K562 (cell line): ENCODE measurements around the gene SAFB. TPM values are rescaled to one million over a fixed set of nuclear protein-coding genes. Genes with fewer than 3 reads are reported as not detected.

Source experiments
- ATAC-seq: fragments of 200-7000 bp; cut with Tn5 transposase; 3 replicates; pipeline ENCODE4 v1.9.1; 2020; ENCODE audit warnings: moderate library complexity
- BruUV-seq: library from RNA; stranded (reverse); fragments of 400-500 nt; replicated peaks from 2 replicates; lab custom pipeline; 2021; lab: Mats Ljungman, UMichigan
- CTCF ChIA-PET: fragments of 300-600 bp; formaldehyde crosslinking; extraction: SDS; loops from one replicate; lab custom pipeline; 2021; ENCODE audit warnings: low intra/inter-chr PET ratio; lab: Yijun Ruan, JAX
- POLR2A ChIA-PET: fragments of 300-600, 350-650 bp; sonication (Branson Sonifier 250); formaldehyde crosslinking; extraction: SDS; loops from one replicate; lab custom pipeline; 2021; ENCODE audit warnings: antibody characterized with exemption, inconsistent platforms; lab: Yijun Ruan, JAX
- DNase-seq, 4 experiments: peaks; one replicate each; pipeline versions ENCODE4 v3.0.0 to v3.0.0-alpha.2; 2011 to 2018; ENCODE audit warnings: low spot score in 3 of 4, mixed read lengths in 3 of 4; ENCODE audit errors: extremely low read depth in 1 of 4
- FAIRE-seq: peaks from 2 replicates; lab custom pipeline; 2011; peaks lifted over from hg19 to GRCh38; lab: Jason Lieb, UNC
- H2AFZ ChIP-seq: 2 replicates; pipeline ENCODE4 v1.6.0; 2011; ENCODE audit warnings: low read depth, low read length, control low read depth, inconsistent platforms
- H3K27ac ChIP-seq: fragments of 200-600 bp; 3 replicates; pipeline ENCODE4 v1.8.0; 2011; ENCODE audit warnings: low read depth, mild to moderate bottlenecking, control low read depth, inconsistent platforms, low read length, moderate library complexity, mixed read lengths; ENCODE audit errors: extremely low read depth
- H3K27me3 ChIP-seq, 2 experiments: fragments of 300-600 bp in 1 of 2; 2 replicates in 1 of 2; 3 replicates in 1 of 2; pipeline versions ENCODE4 v1.6.0 to v1.8.0; 2011; ENCODE audit warnings: inconsistent platforms in 2 of 2, low read length in 2 of 2, mild to moderate bottlenecking in 1 of 2, mixed read lengths in 1 of 2, moderate library complexity in 1 of 2; ENCODE audit not compliant: control insufficient read depth in 2 of 2, insufficient read depth in 2 of 2
- H3K36me3 ChIP-seq: fragments of 300-600 bp; 3 replicates; pipeline ENCODE4 v1.8.0; 2011; ENCODE audit warnings: mild to moderate bottlenecking, low read length, inconsistent platforms; ENCODE audit not compliant: control insufficient read depth, insufficient read depth
- H3K4me1 ChIP-seq, 2 experiments: fragments of 200-600 bp in 1 of 2; replicated peaks in 1 of 2; 2 replicates in 1 of 2; 3 replicates in 1 of 2; pipeline versions ENCODE4 v1.5.1 to v1.8.0; 2011; ENCODE audit warnings: inconsistent platforms in 2 of 2, low read length in 2 of 2, mild to moderate bottlenecking in 1 of 2, mixed read lengths in 1 of 2, moderate library complexity in 1 of 2; ENCODE audit not compliant: control insufficient read depth in 2 of 2, insufficient read depth in 2 of 2
- H3K4me2 ChIP-seq: 2 replicates; pipeline ENCODE4 v1.6.1; 2011; ENCODE audit warnings: low read length, control low read depth, inconsistent platforms, mixed read lengths; ENCODE audit not compliant: insufficient read depth
- H3K4me3 ChIP-seq: fragments of 200-600 bp; sonication (generic), shearing (Covaris generic); 2 replicates; pipeline ENCODE4 v1.5.1; 2016; ENCODE audit warnings: control low read depth, inconsistent platforms
- H3K79me2 ChIP-seq: fragments of 200-600 bp; 3 replicates; pipeline ENCODE4 v1.8.0; 2011; ENCODE audit warnings: low read length, inconsistent platforms; ENCODE audit not compliant: control insufficient read depth, insufficient read depth
- H3K9ac ChIP-seq, 2 experiments: 2 replicates each; pipeline versions ENCODE4 v1.6.0 to v1.6.1; 2011; ENCODE audit warnings: low read depth in 2 of 2, low read length in 2 of 2, control low read depth in 1 of 2, inconsistent platforms in 1 of 2, mild to moderate bottlenecking in 1 of 2, mixed read lengths in 1 of 2; ENCODE audit not compliant: insufficient read depth in 1 of 2
- H3K9me1 ChIP-seq: one replicate; pipeline ENCODE4 v1.6.0; 2011; ENCODE audit warnings: inconsistent platforms, mild to moderate bottlenecking, low read length, moderate library complexity; ENCODE audit not compliant: control insufficient read depth, insufficient read depth
- H3K9me3 ChIP-seq: replicated peaks from 2 replicates; pipeline ENCODE4 v1.5.1; 2011; ENCODE audit warnings: low read depth, low read length, inconsistent platforms; ENCODE audit not compliant: control insufficient read depth, insufficient read depth
- H4K20me1 ChIP-seq: replicated peaks from 2 replicates; pipeline ENCODE4 v1.6.1; 2011; ENCODE audit warnings: low read length, inconsistent platforms, mixed read lengths; ENCODE audit not compliant: control insufficient read depth, insufficient read depth
- CCNT2 ChIP-seq: IDR thresholded peaks from 2 replicates; pipeline ENCODE4 v1.6.1; 2011; ENCODE audit warnings: borderline replicate concordance, low read depth, mild to moderate bottlenecking, moderate library complexity, mixed read lengths, low read length; ENCODE audit not compliant: insufficient read length; ENCODE audit errors: extremely low read depth
- CREBBP ChIP-seq: IDR thresholded peaks from one replicate; pipeline ENCODE4 v1.6.1; 2012; ENCODE audit warnings: low read depth, mild to moderate bottlenecking, control low read depth, inconsistent platforms, low read length
- GATAD2A ChIP-seq: fragments of 450-650 bp; IDR thresholded peaks from 2 replicates; pipeline ENCODE4 v1.6.1; 2017
- KDM1A ChIP-seq, 2 experiments: fragments of 450-650 bp; IDR thresholded peaks; 2 replicates each; pipeline ENCODE4 v1.6.1; 2016; ENCODE audit warnings: mild to moderate bottlenecking in 2 of 2
- NR4A1 ChIP-seq, 2 experiments: fragments of 250-450 bp in 1 of 2; fragments of 450-650 bp in 1 of 2; sonication (Bioruptor Pico) in 1 of 2; IDR thresholded peaks; 2 replicates each; pipeline versions ENCODE4 v1.4.0 to v1.6.1; 2016 to 2020; ENCODE audit warnings: mild to moderate bottlenecking in 2 of 2, missing compliant biosample characterization in 1 of 2, missing genetic modification characterization in 1 of 2, moderate library complexity in 1 of 2
- PCBP1 ChIP-seq: fragments of 200-400 bp; formaldehyde crosslinking; IDR thresholded peaks from 2 replicates; pipeline ENCODE4 v1.6.1; 2018; ENCODE audit warnings: mild to moderate bottlenecking, low read depth, low read length; ENCODE audit not compliant: poor library complexity, severe bottlenecking
- POLR2B ChIP-seq: fragments of 450-650 bp; IDR thresholded peaks from 2 replicates; pipeline ENCODE4 v1.6.1; 2018; ENCODE audit warnings: low read depth; ENCODE audit not compliant: partially characterized antibody
- POLR2G ChIP-seq: fragments of 200-400 bp; formaldehyde crosslinking; IDR thresholded peaks from 2 replicates; pipeline ENCODE4 v1.6.1; 2017; ENCODE audit warnings: low read depth, mild to moderate bottlenecking, antibody characterized with exemption, low read length, moderate library complexity
- SIN3B ChIP-seq: fragments of 450-650 bp; IDR thresholded peaks from 2 replicates; pipeline ENCODE4 v1.6.1; 2017; ENCODE audit warnings: low read depth, mild to moderate bottlenecking, moderate library complexity
- WGBS: fragments of 100-300 bp; shearing (Covaris generic); methylation state at CpG from one replicate; pipeline ENCODE4 v1.1.6; 2016; ENCODE audit warnings: low coverage, mixed read lengths; ENCODE audit not compliant: insufficient coverage; ENCODE audit errors: missing lambda C conversion rate; 5-methylcytosine and 5-hydroxymethylcytosine counted together
- in situ Hi-C: fragments of 300-500 bp; cut with MboI; formaldehyde crosslinking; loops from 4 replicates; pipeline ENCODE4 v1.15.0; 2018; ENCODE audit warnings: inconsistent platforms, mixed read lengths
- intact Hi-C: fragments of 100-400 bp; cut with micrococcal nuclease; formaldehyde crosslinking; loops from 2 replicates; pipeline ENCODE4 v1.14.2; 2022
- polyA plus RNA-seq, 8 experiments: library from polyadenylated mRNA; depleted of rRNA in 4 of 8; stranded (reverse) in 5 of 8; unstranded in 3 of 8; fragments of >200 nt; fragmentation: Nextera tagmentation in 2 of 8; fragmentation: Illumina TruSeq in 1 of 8; extraction: Ambion mirVana in 2 of 8; extraction: Trizol in 1 of 8; gene quantifications; 2 replicates each; pipeline versions ENCODE4 v1.2.1 to v1.2.3, GENCODE V29; 2011 to 2014; ENCODE audit warnings: inconsistent platforms in 1 of 8, missing spikeins in 1 of 8
- total RNA-seq, 7 experiments: library from RNA; depleted of rRNA in 6 of 7; stranded (reverse); fragments of >200 nt in 6 of 7; fragmentation: Illumina TruSeq in 2 of 7; extraction: Trizol in 2 of 7; gene quantifications; 2 replicates each; pipeline versions ENCODE4 v1.2.1 to v1.2.3, GENCODE V29; 2011 to 2021; ENCODE audit warnings: low replicate concordance in 1 of 7
- TF ChIP-seq, protein P1 (sequence below): sonication (generic); formaldehyde crosslinking; IDR thresholded peaks from 2 replicates; pipeline ENCODE4 v1.8.0; 2022; ENCODE audit warnings: mild to moderate bottlenecking, missing genetic modification reagents
- TF ChIP-seq, protein P2 (sequence below): sonication (generic); formaldehyde crosslinking; IDR thresholded peaks from 2 replicates; pipeline ENCODE4 v1.8.1; 2023; ENCODE audit warnings: mild to moderate bottlenecking, missing genetic modification reagents
- TF ChIP-seq, protein P3 (sequence below), 2 experiments: fragments of 450-650 bp in 1 of 2; sonication (generic) in 1 of 2; formaldehyde crosslinking in 1 of 2; IDR thresholded peaks in 1 of 2; conservative IDR thresholded peaks in 1 of 2; 2 replicates each; pipeline versions ENCODE4 v1.6.1 to v1.8.1; 2016 to 2023; ENCODE audit warnings: mild to moderate bottlenecking in 2 of 2, moderate library complexity in 2 of 2, inconsistent platforms in 1 of 2, missing genetic modification reagents in 1 of 2

The SAFB gene
- total and polyA plus RNA-seq, 9 of the 15 experiments (the other 6 are each of a cell fraction or from before 2014, with no cell fraction given): 1.1 to 151 (median 83.1) TPM

DNA sequence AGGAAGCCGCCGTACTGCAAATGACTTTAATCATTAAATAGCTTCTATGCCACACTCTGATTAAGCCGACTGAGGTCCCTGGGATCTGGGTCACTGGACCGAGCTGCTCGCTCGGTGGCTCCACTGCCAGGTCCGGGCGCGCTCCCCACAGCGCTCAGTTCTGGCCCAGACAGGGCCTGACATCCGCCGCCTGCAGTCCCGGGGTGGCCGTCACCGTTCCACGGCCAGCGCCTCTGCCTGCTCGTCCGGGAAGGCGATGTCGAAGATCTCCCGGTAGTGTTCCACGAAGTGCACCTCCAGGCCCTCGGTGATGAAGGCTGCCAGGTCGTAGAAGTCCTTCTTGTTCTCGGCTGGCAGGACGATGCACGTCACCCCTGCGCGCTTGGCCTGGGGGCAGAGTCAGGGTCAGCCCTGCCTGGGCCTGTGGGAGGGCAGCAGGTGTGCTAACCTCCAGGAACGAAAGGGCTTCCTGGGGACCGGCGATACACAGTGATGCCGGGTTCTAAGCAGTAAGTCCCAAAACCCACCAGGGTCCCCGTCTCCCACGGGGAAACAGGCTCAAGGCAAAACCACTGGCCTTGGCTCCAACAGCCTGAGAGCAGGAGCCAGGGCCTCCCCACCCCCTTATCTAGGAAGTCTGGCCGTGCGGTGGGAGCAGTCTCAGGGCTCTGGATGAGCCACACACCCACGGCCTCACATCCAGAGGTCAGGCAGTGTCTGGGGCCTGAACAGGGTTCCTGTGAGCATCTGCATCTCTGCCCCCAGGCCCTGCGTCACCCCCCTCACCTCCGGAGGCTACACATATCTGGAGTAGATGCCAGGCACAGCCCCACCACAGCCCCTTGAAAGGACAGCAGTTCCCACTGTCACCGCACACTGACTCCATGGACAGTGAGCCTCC, 69.2 kb downstream of the SAFB start:
- Histone ChIP-seq H3K9me1 (peaks cover 17% of the 10 kb centered on the region), H3K9ac (peak overlapping the region; percentile 94 to 98), H3K27me3 (no peaks in the 10 kb centered on the region), H3K4me2 (peak overlapping the region; percentile 93), H3K4me3 (peak overlapping the region; percentile 100), H3K36me3 (peaks cover 68% of the 10 kb centered on the region), H3K4me1 (peaks cover 14 to 75% of the 10 kb centered on the region in 2 experiments), H3K9me3 (no peaks in the 10 kb centered on the region), H2AFZ (no peak overlapping the region), H3K79me2 (peaks cover 67% of the 10 kb centered on the region), H4K20me1 (peaks cover 55% of the 10 kb centered on the region), H3K27ac (peak overlapping the region; percentile 96)
- 10% methylated on average over 39 of the region's 42 CpGs for WGBS
- intact Hi-C loops: loop anchor here (1.0 to 2.0 kb wide), 2 partner anchors 26 to 99 kb away; partner anchors contain the start of gene DUS3L
- ChIA-PET CTCF (interaction anchor here (0.6 kb wide), 1 partner anchor 77 kb away, joined by 3 read pairs; no protein-coding TSS in a partner anchor), POLR2A (interaction anchor here (0.6 to 2.7 kb wide), 13 partner anchors 8 to 212 kb away, joined by 3 to 31 read pairs (median 7); partner anchors contain the start of genes CATSPERD, LONP1, NDUFA11 and SAFB)
- no TSS peak for BruUV-seq
- ATAC-seq (peak; percentile 37), DNase-seq (peak in 2 of 4 experiments; percentile 63 to 78), FAIRE-seq (peak; percentile 85)
- in situ Hi-C loops: no loop called here
- TF ChIP-seq CREBBP: no peak
- TF ChIP-seq, protein P1, sequence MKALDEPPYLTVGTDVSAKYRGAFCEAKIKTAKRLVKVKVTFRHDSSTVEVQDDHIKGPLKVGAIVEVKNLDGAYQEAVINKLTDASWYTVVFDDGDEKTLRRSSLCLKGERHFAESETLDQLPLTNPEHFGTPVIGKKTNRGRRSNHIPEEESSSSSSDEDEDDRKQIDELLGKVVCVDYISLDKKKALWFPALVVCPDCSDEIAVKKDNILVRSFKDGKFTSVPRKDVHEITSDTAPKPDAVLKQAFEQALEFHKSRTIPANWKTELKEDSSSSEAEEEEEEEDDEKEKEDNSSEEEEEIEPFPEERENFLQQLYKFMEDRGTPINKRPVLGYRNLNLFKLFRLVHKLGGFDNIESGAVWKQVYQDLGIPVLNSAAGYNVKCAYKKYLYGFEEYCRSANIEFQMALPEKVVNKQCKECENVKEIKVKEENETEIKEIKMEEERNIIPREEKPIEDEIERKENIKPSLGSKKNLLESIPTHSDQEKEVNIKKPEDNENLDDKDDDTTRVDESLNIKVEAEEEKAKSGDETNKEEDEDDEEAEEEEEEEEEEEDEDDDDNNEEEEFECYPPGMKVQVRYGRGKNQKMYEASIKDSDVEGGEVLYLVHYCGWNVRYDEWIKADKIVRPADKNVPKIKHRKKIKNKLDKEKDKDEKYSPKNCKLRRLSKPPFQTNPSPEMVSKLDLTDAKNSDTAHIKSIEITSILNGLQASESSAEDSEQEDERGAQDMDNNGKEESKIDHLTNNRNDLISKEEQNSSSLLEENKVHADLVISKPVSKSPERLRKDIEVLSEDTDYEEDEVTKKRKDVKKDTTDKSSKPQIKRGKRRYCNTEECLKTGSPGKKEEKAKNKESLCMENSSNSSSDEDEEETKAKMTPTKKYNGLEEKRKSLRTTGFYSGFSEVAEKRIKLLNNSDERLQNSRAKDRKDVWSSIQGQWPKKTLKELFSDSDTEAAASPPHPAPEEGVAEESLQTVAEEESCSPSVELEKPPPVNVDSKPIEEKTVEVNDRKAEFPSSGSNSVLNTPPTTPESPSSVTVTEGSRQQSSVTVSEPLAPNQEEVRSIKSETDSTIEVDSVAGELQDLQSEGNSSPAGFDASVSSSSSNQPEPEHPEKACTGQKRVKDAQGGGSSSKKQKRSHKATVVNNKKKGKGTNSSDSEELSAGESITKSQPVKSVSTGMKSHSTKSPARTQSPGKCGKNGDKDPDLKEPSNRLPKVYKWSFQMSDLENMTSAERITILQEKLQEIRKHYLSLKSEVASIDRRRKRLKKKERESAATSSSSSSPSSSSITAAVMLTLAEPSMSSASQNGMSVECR (CRISPR knock-in tag): peak; percentile 44; the same call in 1 of the 2 replicates
- peak; percentile 83 for TF ChIP-seq POLR2G
- no peak for TF ChIP-seq GATAD2A
- peak; percentile 49 for TF ChIP-seq POLR2B
- TF ChIP-seq, protein P2, sequence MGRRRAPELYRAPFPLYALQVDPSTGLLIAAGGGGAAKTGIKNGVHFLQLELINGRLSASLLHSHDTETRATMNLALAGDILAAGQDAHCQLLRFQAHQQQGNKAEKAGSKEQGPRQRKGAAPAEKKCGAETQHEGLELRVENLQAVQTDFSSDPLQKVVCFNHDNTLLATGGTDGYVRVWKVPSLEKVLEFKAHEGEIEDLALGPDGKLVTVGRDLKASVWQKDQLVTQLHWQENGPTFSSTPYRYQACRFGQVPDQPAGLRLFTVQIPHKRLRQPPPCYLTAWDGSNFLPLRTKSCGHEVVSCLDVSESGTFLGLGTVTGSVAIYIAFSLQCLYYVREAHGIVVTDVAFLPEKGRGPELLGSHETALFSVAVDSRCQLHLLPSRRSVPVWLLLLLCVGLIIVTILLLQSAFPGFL (CRISPR knock-in tag): 0 out of 2 replicates have a peak, but pooled peaks have one; percentile 27
- TF ChIP-seq, protein P3, sequence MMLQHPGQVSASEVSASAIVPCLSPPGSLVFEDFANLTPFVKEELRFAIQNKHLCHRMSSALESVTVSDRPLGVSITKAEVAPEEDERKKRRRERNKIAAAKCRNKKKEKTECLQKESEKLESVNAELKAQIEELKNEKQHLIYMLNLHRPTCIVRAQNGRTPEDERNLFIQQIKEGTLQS (IDR thresholded peaks at IDR 0.05): no peak
- TF ChIP-seq, protein P3 (CRISPR knock-in tag; conservative IDR thresholded peaks at IDR 0.05): no peak; the same call in 1 of the 2 replicates
- TF ChIP-seq PCBP1: peak; percentile 7
- TF ChIP-seq CCNT2: peak; percentile 85
- TF ChIP-seq NR4A1 (CRISPR knock-in tag; IDR thresholded peaks at IDR 0.05): no peak
- 0 out of 2 replicates have a peak, but pooled peaks have one; percentile 32 for TF ChIP-seq NR4A1 (tag; IDR thresholded peaks at IDR 0.05)
- TF ChIP-seq KDM1A (IDR thresholded peaks at IDR 0.05): no peak
- TF ChIP-seq SIN3B: 0 out of 2 replicates have a peak, but pooled peaks have one; percentile 16
